Neural cell (in vitro differentiated cells): Measurements from ENCODE around the gene NHEJ1. TPM values are rescaled to one million over a fixed set of nuclear protein-coding genes. Genes with fewer than 3 reads are reported as not detected.

Source experiments
- H2AFZ ChIP-seq: fragments of 200-600, 300-800 bp; sonication (generic), shearing (Covaris generic); 2 replicates; pipeline ENCODE4 v1.6.0; 2014; ENCODE audit warnings: low read depth, mild to moderate bottlenecking, antibody characterized with exemption, low read length, moderate library complexity
- H3F3A ChIP-seq: fragments of 200-600 bp; shearing (Covaris generic); 2 replicates; pipeline ENCODE4 v1.6.1; 2016; ENCODE audit warnings: mild to moderate bottlenecking, moderate library complexity, mixed read lengths, antibody characterized with exemption, low read length; ENCODE audit not compliant: insufficient read depth, poor library complexity, severe bottlenecking
- H3K27ac ChIP-seq: fragments of 200-600, 300-800 bp; sonication (generic), shearing (Covaris generic); 2 replicates; pipeline ENCODE4 v1.5.1; 2014; ENCODE audit warnings: mild to moderate bottlenecking, low read length, moderate library complexity
- H3K27me3 ChIP-seq: fragments of 300-800, 200-600 bp; sonication (generic), shearing (Covaris generic); 2 replicates; pipeline ENCODE4 v1.6.0; 2014; ENCODE audit warnings: mild to moderate bottlenecking, low read depth, low read length, moderate library complexity; ENCODE audit not compliant: insufficient read depth
- H3K36me3 ChIP-seq: fragments of 300-800, 200-600 bp; sonication (generic), shearing (Covaris generic); 2 replicates; pipeline ENCODE4 v1.5.1; 2014; ENCODE audit warnings: mild to moderate bottlenecking, antibody characterized with exemption, low read length, moderate library complexity; ENCODE audit not compliant: insufficient read depth
- H3K4me2 ChIP-seq: fragments of 300-800, 200-600 bp; sonication (generic), shearing (Covaris generic); 2 replicates; pipeline ENCODE4 v1.6.0; 2014; ENCODE audit warnings: mild to moderate bottlenecking, low read length
- H3K4me3 ChIP-seq: fragments of 300-800, 200-600 bp; sonication (generic), shearing (Covaris generic); 2 replicates; pipeline ENCODE4 v1.5.1; 2014; ENCODE audit warnings: mild to moderate bottlenecking, low read length, moderate library complexity
- H3K79me2 ChIP-seq: fragments of 200-600 bp; shearing (Covaris generic); replicated peaks from 2 replicates; pipeline ENCODE4 v1.6.0; 2014; ENCODE audit warnings: mild to moderate bottlenecking, low read length, moderate library complexity; ENCODE audit not compliant: insufficient read depth
- H3K9ac ChIP-seq: fragments of 300-800, 200-600 bp; sonication (generic), shearing (Covaris generic); 2 replicates; pipeline ENCODE4 v1.6.1; 2016; ENCODE audit warnings: mild to moderate bottlenecking, low read length, mixed read lengths
- H3K9me2 ChIP-seq: fragments of 200-600 bp; shearing (Covaris generic); 2 replicates; pipeline ENCODE4 v1.6.1; 2016; ENCODE audit warnings: mild to moderate bottlenecking, low read length, mixed read lengths; ENCODE audit not compliant: insufficient read depth
- H3K9me3 ChIP-seq: fragments of 200-600, 300-800 bp; sonication (generic), shearing (Covaris generic); 2 replicates; pipeline ENCODE4 v1.6.1; 2016; ENCODE audit warnings: mild to moderate bottlenecking, mixed run types, low read length, moderate library complexity, mixed read lengths
- H4K20me1 ChIP-seq: fragments of 200-600 bp; shearing (Covaris generic); 2 replicates; pipeline ENCODE4 v1.6.1; 2016; ENCODE audit warnings: mild to moderate bottlenecking, mixed run types; ENCODE audit not compliant: insufficient read depth
- CTCF ChIP-seq: fragments of 450-650 bp; IDR thresholded peaks from 2 replicates; pipeline ENCODE4 v1.5.1; 2014; ENCODE audit warnings: antibody characterized with exemption, mild to moderate bottlenecking, moderate library complexity; ENCODE audit not compliant: poor library complexity, severe bottlenecking
- EP300 ChIP-seq: fragments of 450-650 bp; conservative IDR thresholded peaks from 2 replicates; pipeline ENCODE4 v1.6.1; 2014; ENCODE audit warnings: antibody characterized with exemption, mild to moderate bottlenecking, moderate library complexity; ENCODE audit not compliant: poor library complexity, severe bottlenecking
- EZH2 ChIP-seq: fragments of 200-600, 300-800 bp; shearing (Covaris generic), sonication (generic); IDR thresholded peaks from 2 replicates; pipeline ENCODE4 v1.6.1; 2014; ENCODE audit warnings: antibody characterized with exemption, low read length, borderline replicate concordance, mild to moderate bottlenecking; ENCODE audit not compliant: insufficient read depth, poor library complexity, severe bottlenecking
- MXI1 ChIP-seq: fragments of 450-650 bp; conservative IDR thresholded peaks from 2 replicates; pipeline ENCODE4 v1.6.1; 2014; ENCODE audit warnings: antibody characterized with exemption, mild to moderate bottlenecking; ENCODE audit not compliant: poor library complexity, severe bottlenecking
- POLR2AphosphoS5 ChIP-seq: IDR thresholded peaks from 2 replicates; pipeline ENCODE4 v1.6.1; 2012
- RAD21 ChIP-seq: fragments of 450-650 bp; conservative IDR thresholded peaks from 2 replicates; pipeline ENCODE4 v1.6.1; 2014; ENCODE audit warnings: antibody characterized with exemption, mild to moderate bottlenecking, moderate library complexity
- REST ChIP-seq: IDR thresholded peaks from 2 replicates; pipeline ENCODE4 v1.6.1; 2012; ENCODE audit warnings: borderline replicate concordance
- SMC3 ChIP-seq: fragments of 450-650 bp; conservative IDR thresholded peaks from 2 replicates; pipeline ENCODE4 v1.6.1; 2014; ENCODE audit warnings: antibody characterized with exemption, mild to moderate bottlenecking, moderate library complexity; ENCODE audit not compliant: poor library complexity
- TAF1 ChIP-seq: IDR thresholded peaks from 2 replicates; pipeline ENCODE4 v1.6.1; 2012; ENCODE audit warnings: low read depth
- polyA plus RNA-seq: library from polyadenylated mRNA; depleted of rRNA; stranded (reverse); fragments of >200 nt; gene quantifications from 2 replicates; pipeline ENCODE4 v1.2.3, GENCODE V29; 2014

Gene NHEJ1
- polyA plus RNA-seq, 1 donor from 2014 or later = 12.7 TPM

- Histone ChIP-seq H3K27ac (no peak overlapping the region), H3K9me2 (no peaks in the 10 kb centered on the region), H3K9me3 (no peaks in the 10 kb centered on the region), H3K27me3 (no peaks in the 10 kb centered on the region), H3K4me2 (no peak overlapping the region), H3K4me3 (no peak overlapping the region), H3K36me3 (no peaks in the 10 kb centered on the region), H3K9ac (no peak overlapping the region), H4K20me1 (no peaks in the 10 kb centered on the region), H2AFZ (no peak overlapping the region), H3F3A (no peaks in the 10 kb centered on the region), H3K79me2 (no peaks in the 10 kb centered on the region)
- TF ChIP-seq REST (no peak), MXI1 (no peak), TAF1 (no peak), POLR2AphosphoS5 (no peak), RAD21 (no peak), SMC3 (no peak), CTCF (no peak), EZH2 (no peak), EP300 (no peak)
These were observed 38.2 kb downstream of the NHEJ1 start for GRCh38 chr2:219122202-219122980.

- no peaks in the 10 kb centered on the region for H3K36me3 ChIP-seq
- no peaks in the 10 kb centered on the region for H3K27me3 ChIP-seq
- no peak overlapping the region for H3K27ac ChIP-seq
These were observed 40.5 kb downstream of the NHEJ1 start for GRCh38 chr2:219120082-219120481.

More at GRCh38 chr2:219120082-219120481, 40.5 kb downstream of the NHEJ1 start:
- Histone ChIP-seq H3K9me2 (no peaks in the 10 kb centered on the region), H3K4me2 (no peak overlapping the region), H3K4me3 (no peak overlapping the region), H4K20me1 (no peaks in the 10 kb centered on the region), H3K9ac (no peak overlapping the region), H3K9me3 (no peaks in the 10 kb centered on the region), H3K79me2 (no peaks in the 10 kb centered on the region), H2AFZ (no peak overlapping the region), H3F3A (no peaks in the 10 kb centered on the region)
- TF ChIP-seq EP300 (no peak), POLR2AphosphoS5 (no peak), CTCF (no peak), EZH2 (no peak), MXI1 (no peak), RAD21 (no peak), REST (no peak)
